Measurements from ENCODE around the gene ELMO3.
A peak's percentile ranks its signal among the peaks of the same experiment; 100 is the strongest.

The ELMO3 gene

DNA sequence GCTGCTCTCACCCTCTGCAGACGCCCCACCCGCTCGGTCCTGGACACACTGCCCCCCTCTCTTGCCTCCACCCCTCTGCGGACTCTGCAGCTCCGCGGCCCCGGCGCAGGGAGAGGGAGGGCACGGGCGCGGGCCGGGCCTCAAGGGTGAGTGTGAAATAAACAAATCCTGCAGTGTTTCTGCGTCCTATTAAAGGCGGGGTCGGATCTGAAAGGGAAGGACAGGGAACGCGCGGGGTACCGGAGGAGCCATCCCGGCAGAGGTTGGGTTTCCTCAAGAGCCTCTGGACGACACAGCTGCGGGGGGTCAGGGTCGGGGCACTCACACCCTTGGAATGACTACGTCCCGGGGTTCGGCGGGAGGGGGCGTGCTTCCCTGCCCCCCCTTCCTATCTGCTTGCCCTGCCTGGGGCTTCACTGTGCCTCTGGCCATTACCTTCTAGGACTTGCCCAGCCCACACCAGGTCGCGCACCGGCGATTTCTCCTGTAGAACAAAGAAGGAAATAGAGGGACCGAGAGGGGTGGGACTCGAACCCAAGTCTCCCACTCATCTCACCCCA is 34.9 kb upstream of the ELMO3 start:
- no peak for DNase-seq

DNA sequence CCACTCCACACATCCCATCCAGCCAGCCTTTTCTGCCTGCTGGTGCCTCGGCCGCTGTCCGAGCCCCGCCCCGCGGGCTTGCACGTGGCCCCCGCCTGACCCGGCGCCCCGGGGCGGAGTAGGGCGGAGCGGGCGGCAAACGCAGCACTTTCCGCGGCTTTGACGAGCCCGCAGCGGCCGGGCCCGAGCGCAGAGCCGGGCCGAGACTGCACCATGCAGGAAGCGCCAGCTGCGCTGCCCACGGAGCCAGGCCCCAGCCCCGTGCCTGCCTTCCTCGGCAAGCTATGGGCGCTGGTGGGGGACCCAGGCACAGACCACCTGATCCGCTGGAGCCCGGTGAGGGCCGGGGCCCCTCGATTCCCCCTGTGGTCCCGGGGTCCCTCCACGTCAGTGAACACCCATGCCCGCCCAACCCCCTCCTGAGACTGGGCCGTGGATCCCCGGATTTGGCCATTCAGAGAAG is 34.3 kb upstream of the ELMO3 start, which contains the start of gene HSF4:
TSS of gene HSF4 (plus strand) at position 147 of the 463 bp plus-strand sequence. CDS start at position 214, 67 bp downstream.
- no peak for DNase-seq

DNA sequence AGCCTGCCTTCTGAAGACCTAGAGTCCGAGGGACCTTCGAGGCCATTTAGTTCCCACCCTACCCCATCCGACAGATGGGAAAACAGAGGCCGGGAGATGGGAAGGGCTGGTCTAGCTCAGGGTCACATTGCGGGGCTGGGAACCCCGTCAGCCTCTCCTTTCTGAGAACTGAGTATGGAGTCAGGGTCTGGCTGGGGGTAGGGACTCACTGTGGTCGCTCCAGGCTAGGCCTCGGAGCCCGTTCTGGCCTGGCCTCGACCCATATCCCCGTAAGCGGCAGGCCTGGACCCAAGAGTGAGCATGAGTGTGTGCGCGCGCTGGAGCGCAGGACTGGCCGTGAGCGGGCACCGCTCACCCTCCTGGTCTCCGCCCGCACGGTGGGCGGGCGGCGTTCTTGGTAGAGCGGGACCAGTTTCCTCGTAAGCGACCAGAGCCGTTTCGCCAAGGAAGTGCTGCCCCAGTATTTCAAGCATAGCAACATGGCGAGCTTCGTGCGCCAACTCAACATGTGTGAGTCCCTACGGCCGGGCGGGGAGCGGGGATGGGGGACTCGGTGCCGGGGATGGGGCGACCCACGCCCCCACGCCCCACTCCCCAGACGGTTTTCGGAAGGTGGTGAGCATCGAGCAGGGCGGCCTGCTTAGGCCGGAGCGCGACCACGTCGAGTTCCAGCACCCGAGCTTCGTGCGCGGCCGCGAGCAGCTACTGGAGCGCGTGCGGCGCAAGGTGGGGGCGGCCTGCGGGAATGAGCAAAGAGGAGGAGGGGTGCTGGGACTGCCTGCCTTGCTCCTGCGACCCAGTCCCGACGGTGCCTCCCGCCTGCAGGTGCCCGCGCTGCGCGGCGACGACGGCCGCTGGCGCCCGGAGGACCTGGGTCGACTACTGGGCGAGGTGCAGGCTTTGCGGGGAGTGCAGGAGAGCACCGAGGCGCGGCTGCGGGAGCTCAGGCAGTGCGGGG is 33.5 kb upstream of the ELMO3 start:
- DNase-seq: no peak

DNA sequence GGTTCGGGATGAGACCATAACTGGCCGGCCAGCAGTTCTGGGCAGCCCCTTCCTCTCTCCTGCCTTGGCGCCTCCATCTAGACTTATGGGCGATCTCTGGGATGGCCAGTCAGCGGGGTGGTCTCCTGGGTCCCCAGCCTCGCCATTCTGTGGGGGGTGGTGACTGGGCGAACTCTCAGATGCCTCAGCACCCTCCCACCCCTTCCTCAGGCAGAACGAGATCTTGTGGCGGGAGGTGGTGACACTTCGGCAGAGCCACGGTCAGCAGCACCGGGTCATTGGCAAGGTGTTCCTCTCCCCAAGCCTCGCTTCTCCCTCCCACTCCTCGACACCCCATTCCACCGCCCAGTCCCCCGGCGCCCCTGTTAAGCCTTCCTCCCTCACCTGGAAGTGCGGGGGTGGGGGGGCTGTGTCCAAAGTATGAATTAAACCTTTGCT is 32.8 kb upstream of the ELMO3 start:
- no peak for DNase-seq

DNA sequence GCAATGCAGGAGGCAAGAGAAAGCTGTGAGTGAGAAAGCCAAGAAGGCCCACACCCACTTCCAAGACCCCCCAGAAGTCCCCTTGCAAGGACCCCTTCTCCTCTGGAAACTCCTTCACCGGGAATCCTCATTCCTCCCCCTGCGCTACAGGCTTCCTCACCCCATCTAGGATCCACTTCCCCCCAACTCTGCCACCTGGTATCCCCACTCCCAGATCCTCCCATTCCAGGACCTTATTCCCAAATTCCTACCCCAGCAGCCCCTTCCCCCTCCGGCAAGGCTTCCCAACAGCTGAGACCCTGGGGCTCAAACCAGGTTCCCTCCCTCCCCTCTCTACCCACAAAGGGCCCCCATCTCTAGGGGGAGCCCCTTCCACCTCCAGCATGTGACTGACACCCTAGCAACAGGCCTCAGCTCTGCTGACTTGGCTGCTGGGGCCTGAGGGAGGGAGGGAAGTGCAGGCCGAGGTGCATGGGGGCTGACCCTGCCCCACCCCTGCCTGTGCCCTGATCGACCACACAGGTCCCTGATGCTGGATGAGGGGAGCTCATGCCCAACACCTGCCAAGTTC is 32.2 kb upstream of the ELMO3 start:
- DNase-seq: no peak

DNA sequence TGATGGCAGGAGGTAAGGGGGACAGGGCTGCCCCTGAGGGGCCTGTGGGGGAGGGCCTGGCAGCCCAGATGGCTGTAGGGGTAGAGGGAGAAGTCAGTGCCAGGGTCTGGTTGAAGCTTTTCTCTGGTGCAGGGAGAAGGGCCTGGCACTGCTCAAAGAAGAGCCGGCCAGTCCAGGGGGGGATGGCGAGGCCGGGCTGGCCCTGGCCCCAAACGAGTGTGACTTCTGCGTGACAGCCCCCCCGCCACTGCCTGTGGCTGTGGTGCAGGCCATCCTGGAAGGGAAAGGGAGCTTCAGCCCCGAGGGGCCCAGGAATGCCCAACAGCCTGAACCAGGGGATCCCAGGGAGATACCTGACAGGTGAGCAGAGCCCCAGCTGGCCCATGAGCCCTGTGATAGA is 31.3 kb upstream of the ELMO3 start:
- no peak for DNase-seq

DNA sequence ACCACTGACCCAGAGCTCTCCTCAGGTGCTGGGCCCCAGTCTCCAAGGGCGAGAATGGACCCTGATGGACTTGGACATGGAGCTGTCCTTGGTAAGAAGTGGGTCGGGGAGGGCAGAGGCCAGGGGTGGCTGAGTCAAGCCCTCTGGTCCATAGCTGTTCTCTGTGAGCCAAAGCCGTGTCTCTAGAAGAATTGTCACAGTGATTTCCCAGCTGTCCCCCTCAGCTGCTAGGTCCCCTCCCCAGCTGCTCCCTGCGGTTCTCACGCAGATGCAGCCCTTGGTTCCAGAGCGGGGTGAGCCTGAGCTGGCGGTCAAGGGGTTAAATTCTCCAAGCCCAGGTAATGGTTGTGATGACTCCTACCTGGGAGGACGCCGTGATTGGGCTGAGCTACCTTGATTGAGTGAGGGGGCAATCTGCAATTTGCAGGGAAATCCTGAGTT is 29.9 kb upstream of the ELMO3 start:
- DNase-seq: no peak

DNA sequence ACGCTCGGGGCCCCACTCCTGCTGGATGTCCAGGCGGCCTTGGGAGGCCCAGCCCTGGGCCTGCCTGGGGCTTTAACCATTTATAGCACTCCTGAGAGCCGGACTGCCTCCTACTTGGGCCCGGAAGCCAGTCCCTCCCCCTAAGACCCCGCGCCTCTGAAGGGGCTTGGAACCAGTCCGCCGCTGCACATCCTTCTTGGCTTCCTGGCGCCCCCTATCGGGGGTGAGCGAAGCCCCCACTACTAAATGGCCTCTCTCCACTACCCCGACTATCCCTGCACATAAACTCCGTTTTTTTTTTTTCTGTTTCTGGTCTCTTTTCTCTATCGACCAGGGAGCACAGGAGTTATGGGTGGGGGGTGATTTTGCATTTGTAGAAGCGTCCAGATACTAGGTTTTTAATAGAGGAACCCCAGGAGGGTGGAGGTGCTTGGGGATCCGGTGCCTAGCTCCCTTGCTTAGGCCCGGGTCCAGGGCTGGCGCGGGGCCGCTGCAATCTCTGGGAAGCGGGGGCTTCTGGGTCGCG is 29.2 kb upstream of the ELMO3 start:
- DNase-seq: peak in 1 of 4 experiments; percentile 34

DNA sequence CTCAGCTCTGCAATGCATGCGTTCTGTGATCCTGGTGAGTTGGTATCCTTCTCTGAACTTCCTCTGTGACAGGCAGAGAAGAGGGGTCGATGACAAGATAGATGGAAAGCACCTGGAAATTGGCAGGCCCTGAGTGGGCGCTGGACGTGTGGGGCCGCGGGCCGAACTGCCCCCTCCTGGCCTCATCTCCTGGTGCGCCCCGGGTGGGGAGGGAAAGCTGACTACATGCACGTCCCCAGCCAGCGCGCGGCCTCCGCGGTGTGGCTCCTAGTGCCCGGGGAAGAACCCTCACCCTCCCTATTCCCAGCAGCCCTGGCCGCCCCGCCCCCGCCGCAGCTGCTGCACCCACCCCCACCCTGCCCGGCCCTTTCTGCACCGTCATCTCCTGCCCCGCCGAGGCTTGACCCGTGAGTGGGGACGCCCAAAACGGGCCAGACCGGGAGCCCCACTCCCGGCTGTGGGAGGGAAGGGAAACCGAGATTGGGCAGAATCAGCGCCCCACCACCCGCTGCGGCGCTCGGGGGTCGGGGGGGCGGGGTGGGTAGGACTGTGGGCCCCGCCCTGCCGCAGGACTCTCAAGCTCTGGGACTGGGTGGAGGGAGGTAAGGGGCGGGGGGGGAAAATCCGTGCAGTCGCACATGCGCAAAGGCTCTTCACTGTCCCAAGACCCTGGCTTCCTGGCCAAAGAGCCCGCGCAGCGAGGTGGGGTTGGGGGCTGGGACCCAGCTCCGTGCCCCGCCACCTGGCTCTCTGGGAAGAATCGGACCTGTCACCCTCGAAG is 28.6 kb upstream of the ELMO3 start, which contains the start of gene NOL3:
TSS of gene NOL3 (plus strand) at position 371 of the 781 bp plus-strand sequence.
- DNase-seq: no peak

DNA sequence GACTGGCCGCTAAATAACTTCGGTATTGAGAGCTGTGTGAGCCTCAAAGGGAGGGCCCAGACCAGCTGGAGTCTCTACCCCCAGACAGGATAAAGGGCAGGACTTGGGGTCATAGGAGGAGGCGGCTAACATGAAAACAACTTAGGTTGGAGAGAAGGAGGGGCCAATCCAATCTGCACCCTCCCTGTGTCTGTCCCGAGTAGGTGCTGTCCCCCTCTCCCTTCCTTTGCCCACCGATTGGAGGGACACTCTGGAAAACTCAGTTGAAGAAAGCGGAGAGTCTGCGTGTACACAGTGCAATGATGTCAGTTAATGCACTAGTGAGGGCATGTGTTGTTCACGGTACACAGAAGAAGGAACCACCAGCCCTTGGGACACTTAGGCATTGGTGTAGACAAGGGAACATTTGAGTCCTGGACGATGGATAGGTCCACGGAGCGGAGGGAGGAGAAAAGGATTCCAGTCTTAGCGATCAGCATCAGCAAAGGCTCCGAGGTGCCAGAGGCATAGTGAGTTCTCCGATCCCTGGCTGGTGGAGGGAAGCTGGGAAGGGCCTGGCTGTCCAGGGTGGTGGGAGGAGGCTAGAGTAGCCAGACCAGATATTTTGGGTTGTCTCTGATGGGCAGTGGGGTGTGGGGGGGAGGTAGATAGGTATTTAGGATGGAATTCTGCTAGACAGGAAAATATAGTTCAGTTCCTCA is 27.8 kb upstream of the ELMO3 start:
- no peak for DNase-seq

DNA sequence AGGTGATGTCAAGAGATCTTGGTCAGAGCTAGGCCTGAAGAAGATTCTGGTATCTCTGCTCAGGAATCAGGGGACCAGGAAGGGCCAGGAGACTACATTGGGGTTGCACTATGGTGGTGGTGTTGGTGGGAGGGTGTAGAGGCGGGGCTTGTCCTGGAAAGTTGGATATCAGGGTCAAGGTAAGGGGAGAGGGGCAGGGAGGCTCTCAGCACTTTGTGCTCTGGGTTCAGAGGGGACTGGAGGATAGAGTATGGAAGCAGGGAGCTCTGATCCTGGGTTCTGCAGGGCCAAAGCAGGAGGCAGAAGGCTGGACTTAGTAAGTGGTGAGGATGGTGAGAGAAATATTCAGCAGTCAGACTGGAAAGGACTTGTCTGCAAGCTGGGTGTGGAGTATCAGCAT is 25.6 kb upstream of the ELMO3 start:
- no peak for DNase-seq

DNA sequence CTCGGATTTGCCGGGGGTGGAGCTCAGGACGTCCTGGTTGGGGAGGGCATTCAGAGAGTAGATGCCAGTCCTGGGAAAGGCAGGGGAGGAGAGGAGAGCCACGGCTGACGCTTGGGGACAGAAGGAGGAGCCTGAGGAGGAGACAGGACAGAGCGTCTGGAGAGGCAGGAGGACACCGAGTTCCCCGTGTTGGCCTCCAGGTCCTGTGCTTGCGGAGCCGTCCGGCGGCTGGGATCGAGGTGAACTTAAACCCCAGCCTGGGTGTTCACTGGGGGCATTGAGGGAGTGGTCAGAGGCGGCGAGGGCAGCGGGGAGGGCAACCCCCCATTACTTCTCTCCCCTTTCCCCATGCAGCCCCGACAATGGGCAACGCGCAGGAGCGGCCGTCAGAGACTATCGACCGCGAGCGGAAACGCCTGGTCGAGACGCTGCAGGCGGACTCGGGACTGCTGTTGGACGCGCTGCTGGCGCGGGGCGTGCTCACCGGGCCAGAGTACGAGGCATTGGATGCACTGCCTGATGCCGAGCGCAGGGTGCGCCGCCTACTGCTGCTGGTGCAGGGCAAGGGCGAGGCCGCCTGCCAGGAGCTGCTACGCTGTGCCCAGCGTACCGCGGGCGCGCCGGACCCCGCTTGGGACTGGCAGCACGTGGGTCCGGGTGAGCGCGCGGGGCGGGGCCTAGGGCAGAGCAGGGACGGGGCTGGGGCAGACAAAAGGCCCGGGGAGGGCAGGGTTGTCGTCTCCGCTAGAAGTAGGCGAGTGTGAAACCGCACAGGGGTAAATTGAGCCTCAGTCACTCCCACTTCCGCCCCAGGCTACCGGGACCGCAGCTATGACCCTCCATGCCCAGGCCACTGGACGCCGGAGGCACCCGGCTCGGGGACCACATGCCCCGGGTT is 24.9 kb upstream of the ELMO3 start:
- peak in 2 of 4 experiments; percentile 41 to 45 for DNase-seq

DNA sequence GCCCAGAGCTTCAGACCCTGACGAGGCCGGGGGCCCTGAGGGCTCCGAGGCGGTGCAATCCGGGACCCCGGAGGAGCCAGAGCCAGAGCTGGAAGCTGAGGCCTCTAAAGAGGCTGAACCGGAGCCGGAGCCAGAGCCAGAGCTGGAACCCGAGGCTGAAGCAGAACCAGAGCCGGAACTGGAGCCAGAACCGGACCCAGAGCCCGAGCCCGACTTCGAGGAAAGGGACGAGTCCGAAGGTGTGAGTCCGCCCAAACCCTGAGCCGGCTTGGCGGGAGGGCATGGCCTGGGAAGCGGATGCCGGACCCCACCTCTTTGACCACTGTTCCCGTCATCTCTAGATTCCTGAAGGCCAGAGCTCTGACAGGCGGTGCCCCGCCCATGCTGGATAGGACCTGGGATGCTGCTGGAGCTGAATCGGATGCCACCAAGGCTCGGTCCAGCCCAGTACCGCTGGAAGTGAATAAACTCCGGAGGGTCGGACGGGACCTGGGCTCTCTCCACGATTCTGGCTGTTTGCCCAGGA is 24.2 kb upstream of the ELMO3 start:
- DNase-seq: no peak

DNA sequence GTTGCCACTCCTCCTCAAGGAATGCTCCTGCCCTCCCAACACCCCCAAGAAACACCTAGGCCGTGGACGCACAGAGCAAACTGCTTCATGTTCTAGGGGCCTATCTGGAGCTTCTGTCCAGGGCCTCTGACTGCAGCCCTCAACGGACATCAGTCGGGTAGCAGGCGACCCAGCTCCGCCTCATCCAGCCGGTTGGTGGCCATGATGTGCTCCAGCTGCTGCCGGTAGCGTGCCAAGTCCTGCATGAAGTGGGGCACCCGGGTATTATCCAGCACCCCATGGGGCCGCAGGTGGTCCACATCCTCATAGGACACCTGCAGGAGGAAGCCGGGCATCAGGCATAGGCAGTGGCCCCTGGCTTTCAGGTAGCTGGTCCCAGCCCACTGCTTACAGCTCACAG is 22.3 kb upstream of the ELMO3 start:
- no peak for DNase-seq

DNA sequence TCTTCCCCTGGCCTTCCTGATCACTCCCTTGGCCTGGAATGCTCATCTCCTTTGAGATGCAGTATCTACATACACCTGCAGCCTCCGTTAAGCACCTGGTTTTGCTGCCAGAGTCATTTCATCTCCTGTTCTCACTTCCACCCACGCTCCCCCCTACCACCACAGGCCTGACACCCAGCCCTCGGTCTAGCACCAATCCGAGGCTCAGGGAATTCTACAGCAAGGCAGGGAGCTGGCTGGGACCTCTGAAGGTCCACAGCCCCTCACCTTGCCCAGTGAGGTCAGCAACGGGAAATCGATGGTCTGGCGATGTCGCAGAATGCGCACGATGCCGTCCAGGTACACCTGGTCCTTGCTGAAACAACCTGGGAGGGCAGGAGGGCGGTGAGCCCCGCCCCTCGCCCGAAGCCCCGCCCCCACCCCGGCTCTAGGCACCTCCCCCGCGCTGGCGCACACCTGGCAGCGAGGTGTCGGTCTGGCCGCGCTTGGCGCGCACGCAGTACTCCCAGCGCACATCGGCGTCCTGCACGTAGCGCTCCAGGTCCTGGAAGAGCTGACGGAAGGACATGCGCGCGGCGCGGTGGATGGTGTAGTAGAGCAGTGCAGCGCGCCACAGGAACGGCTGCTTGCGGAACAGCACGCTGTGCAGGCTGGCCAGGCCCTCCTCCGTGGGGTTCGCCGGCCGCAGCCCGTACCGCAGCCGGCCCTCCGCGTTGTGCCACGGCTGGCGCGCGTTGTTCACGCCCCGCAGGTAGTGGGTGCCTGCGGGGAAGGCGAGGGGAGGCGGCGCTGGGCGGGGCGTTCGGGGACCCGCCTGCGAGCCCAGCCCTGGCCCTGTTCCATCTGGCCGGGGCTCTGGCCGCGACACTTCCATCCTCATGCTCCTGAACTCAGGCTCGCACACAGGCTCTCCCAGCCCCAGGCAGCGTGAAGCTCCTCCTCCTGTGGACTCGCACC is 20.9 kb upstream of the ELMO3 start:
- DNase-seq: peak in 2 of 4 experiments; percentile 15 to 48

DNA sequence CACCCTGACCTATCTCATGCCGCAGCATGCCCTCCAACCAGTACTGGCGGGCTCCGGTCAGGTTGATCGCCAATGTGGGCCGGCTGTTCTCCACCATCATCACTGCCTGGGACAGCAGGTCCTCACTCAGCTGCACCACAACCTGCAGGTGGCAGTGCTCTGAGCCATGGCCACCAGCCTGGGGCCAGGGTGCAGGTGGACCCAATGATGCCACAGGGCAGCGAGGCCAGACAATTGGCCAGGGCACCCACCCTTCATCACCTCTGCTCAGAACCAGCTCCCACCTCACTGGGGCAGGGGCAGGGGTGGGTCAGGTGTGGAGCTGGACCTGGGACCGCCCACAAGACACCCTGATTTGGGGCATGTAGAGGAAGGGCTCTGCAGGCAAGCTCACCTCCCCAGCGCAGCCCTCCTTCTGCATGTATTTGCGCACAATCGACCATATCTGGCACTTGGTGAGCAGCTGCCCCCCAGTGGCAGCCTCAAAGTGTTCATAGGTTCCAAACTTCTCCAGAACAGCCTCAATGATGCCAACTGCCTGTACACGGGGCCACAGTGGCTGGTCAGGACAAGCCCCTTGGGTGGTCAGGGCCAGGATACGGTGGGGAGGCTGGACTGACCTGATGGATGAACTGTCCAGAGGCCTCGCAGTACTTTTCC is 19.4 kb upstream of the ELMO3 start:
- no peak for DNase-seq

DNA sequence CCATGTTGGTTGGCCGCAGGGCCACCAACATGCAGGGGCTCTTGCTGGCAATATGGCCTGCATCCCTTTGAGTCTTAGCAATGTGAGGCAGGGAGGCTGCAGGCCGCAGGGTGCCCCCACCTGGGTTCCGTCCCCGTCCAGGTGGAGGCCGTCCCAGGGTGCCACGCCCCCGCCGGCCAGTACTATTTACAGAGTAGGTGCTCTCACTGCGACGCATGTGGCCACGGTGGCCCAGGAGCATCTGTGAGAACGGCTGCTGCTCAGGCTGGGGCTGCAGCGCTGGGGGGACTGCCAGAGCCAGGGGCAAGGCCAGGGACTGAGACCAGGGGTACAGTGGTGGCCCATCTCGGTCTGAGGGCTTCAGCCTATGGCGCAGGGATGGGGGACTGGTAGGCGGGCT is 18.8 kb upstream of the ELMO3 start:
- DNase-seq: no peak

DNA sequence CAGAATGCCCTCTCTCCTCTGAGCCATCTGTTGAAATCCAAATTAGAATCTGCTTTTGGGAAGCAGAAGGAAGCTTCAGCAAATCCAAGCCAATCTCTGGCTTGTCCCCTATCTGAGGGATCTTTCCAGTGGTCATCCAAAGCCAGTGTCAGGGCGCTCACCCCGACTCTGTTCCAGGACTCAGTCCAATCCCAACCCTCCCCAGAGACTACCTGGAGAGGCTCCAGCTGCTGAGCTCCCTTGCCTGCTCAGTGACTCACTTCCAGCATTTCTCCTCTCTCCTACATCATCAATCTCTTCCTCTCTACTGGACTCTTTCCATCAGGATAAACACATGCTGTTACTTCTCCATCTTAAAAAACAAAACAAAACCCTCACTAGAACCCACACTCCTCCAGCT is 17.6 kb upstream of the ELMO3 start:
- DNase-seq: no peak

DNA sequence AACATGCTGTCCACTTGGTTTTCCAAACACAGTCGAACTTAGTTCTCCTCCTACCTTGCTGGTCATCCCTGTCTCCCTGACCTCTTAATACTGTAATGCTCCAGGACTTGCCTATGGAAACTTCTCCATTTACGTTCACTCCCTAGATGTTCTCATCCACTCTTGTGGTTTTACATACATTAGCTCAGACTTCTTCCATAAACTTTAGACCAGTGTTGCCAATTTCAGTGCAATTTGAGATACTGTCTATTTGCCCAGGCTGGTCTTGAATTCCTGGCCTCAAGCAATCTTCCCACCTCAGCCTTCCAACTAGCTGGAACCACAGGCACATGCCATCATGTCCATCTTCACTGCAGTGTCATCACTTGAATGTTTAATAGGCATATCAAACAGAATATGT is 16.6 kb upstream of the ELMO3 start:
- DNase-seq: no peak

Data from activated naive CD4-positive, alpha-beta T cell (primary cell).